ENCODE results near the gene N4BP3.
"Not testable (repeated sequence)": the region's sequence is repeated elsewhere in the genome, so short reads cannot be mapped to it uniquely, and the experiment has no call there.

Gene N4BP3, protein sequence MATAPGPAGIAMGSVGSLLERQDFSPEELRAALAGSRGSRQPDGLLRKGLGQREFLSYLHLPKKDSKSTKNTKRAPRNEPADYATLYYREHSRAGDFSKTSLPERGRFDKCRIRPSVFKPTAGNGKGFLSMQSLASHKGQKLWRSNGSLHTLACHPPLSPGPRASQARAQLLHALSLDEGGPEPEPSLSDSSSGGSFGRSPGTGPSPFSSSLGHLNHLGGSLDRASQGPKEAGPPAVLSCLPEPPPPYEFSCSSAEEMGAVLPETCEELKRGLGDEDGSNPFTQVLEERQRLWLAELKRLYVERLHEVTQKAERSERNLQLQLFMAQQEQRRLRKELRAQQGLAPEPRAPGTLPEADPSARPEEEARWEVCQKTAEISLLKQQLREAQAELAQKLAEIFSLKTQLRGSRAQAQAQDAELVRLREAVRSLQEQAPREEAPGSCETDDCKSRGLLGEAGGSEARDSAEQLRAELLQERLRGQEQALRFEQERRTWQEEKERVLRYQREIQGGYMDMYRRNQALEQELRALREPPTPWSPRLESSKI

GRCh38 chr5:178113141-178113787 lies at the start of gene N4BP3:
N4BP3 (plus strand) TSS chr5:178113532; CDS start chr5:178119584, 6,052 bp downstream.
- DNase-seq, result no peak

DNA sequence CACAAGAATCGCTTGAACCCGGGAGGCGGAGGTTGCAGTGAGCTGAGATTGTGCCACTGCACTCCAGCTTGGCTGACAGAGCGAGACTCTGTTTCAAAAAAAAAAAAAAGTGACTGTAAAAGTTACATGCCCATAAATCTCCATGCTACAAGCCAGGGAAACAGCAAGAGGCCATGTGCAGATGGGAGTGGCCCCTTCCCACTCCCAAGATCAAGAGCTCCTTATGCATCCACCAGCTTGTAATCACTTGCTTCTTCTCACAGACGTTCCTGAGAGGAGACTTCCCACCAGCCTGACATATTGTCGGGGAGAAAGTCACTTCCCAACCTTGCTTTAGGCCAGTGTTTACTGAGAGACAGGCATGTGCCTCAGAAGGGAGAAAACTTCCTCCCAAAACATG lies 45.6 kb upstream of the N4BP3 start:
- DNase-seq, result no peak

GRCh38 chr5:178068293-178068692 lies 45.0 kb upstream of the N4BP3 start:
- no peak for DNase-seq

DNA sequence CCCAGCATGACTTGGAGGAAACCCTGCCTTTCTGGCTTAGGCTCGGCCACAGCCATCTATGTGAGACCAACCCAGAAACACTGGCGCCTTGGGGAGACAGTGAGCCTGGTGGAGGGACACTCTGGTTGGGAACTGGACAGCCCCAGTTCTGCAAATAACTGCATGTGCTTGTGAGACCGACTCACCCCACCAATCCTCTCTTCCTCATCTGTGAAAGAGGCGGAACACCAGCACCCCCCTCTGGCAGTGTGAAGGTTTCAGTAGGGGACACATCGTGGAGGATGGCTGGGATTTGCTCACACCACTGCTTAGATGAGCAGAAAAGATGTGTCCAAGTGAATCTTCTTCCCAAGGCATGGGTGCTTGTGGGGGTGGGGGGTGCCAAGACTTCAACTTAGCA lies 43.4 kb upstream of the N4BP3 start:
- DNase-seq, result no peak

- DNase-seq, result no peak
These were observed 42.2 kb upstream of the N4BP3 start for GRCh38 chr5:178071108-178071507.

DNA sequence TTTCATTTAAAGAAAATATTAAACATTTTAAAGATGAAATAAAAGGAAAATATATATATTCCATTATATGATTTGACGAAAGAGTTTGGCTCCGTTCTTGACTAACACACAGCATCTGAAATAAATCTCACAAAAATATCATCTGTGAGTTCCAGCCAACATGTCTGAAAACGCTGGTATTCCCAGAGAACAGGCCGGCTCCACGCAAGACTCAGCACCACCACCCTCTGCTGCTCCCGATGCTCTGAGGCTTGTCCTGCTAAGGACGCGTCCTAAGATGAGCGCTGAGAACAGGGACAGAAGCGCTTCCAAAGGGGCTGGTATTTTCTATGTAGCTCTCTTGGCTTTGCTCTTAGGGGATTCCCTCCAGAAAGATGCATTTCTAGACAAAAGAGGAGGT lies 40.6 kb upstream of the N4BP3 start:
- no peak for DNase-seq

DNA sequence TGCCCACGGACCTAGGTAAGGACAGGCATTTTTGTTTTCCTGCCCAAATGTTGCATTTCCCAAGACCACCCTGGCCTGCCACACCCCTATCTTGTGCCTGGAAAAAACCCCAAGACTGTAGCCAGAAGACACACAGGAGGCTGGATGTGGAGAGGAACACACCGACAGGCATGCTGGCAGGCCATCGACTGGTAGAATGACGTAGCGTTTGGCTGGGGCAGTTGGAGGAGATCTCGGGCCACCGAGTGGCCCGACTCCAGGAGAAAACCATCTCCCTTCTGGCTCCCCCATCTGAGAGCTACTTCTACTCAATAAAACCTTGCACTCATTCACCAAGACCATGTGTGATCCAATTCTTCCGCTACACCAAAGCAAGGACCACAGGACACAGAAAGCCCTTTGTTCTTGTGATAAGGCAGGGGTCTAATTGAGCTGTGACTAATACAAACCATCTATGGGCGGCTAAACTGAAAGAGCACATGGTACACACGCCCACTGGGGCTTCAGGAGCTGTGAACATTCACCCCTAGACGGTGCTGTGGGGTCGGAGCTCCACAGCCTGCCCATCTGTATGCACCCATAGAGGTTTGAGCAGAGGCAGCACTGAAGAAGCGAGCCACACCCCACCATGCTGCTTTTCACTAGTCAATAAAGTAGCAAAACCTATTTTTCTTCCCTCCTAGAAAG lies 38.9 kb upstream of the N4BP3 start:
- DNase-seq, result no peak

GRCh38 chr5:178076965-178077364 lies 36.4 kb upstream of the N4BP3 start:
- not testable (repeated sequence) for DNase-seq

GRCh38 chr5:178077751-178078150 lies 35.6 kb upstream of the N4BP3 start:
- DNase-seq, result no peak

DNA sequence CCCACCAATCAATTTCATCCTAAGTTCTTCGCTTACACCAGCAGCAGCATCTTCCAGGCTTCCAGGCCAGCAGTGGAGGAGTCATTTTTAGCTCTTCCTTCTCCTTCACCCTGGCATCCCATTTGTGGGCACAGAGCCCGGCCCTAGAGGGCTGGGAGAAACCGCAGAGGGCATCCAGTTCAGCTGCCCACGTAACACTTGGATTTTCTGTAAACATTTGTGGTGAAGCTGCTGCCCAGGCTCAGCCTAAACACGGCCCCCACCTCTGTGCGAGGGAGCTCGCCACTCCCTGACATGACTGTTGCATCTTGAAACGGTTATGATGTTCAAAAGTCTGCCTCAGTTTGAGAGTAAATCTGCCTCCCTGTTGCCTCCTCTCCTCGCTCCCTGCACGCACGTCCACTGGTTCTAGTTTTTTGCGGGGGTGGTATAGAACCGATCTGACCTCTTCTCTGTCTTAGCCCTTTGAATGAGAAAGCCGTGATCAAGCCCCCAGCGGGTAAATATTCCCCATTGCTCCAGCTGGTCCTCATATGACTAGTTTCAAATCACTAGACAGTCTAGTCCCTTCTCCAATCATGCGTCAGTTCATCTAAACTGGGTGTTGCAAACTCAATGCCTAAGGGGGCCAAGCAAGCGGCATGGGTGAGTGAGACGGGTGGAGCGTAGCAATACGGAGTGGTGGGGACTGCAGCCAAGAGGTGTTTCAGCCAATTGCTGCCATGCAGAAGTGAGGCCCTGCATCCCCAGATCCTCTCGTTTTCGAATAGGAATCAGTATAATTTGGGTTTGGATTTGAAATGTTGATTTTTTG lies 34.9 kb upstream of the N4BP3 start:
- DNase-seq, result no peak

DNA sequence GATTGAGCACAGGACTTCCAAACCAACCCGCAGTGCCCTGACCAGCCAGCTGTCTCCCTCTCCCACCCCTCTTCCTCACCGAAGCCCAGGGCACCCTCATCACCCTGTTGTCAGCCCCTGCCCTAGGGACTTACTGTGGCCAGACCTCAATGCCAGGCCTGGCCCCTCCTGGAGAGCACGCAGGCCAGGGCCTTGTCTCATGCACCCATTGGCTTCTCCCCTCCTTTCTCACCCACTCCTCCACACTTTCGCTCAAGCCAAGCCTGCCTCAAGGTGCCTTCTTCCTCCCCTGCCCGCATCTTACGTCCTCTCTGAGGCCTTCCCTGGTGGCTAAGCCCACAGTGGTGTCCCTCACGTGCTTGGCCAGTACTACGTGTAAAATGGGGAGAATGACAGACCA lies 33.3 kb upstream of the N4BP3 start:
- DNase-seq, result no peak

DNA sequence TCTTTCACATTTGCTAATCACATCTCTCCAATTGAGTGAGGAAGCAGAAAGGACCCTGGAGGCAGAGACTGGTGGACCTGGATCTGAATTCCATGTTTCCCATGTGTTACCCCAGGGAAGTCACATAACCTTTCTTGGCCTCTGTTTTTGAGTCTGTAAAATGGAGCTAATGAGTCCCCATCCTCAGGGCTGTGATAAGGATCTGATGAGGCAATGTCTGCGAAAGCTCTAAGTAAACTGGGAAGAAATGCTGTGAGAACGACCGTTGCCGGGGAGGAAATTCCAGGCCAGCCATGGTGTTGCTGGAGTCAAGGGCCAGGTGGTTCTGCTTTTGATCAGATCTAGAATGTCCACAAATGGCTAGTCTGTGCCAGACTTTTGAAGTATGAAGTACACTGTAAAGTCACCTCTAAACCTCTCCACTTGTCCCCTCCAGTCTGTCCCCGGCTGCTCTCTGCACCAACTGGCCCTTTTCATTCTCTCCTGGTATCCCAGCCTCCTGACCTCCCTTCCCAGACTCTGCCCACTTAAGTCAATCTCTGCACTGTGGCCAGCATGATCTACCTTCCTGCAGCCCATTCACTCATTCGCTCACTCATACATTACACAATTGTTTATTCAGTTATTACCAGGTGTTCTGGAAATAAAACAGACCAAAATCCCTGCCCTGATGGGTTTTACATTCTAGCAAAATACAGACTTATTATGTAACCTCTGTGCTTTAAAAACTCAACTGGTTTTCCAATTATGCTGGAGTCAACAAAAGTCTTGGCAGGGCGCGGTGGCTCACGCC lies 32.5 kb upstream of the N4BP3 start:
- DNase-seq, result no peak

DNA sequence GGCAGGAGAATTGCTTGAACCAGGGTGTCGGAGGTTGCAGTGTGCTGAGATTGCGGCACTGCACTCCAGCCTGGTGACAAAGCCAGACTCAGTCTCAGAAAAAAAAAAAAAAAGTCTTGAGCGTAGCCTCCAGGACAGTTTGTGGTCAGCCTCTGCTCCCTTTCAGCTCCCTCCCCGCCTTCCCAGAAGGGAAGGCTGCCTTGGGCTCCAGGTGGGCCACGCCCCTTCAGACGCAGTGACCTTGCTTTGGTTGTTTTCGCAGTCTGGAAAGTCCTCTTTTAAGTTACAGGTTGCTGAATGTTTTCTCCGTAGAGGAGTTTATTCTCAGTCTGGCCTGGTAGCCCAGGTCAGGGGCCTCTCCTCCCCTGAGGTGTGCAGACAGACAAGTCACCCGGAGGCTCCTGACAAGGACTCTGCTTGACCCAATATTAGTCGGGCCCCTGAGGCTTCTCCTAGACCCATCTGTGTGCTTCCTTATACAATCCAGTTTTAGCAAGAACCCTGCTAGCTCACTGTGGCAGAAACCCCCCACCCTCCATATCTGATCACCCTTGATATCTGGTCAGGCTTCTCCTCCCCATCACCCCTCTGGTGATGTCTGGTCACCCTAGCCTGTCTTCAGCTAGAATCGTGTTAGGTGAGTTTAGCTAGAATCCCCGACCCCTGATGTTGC lies 31.6 kb upstream of the N4BP3 start:
- DNase-seq, result no peak

GRCh38 chr5:178083922-178084321 lies 29.4 kb upstream of the N4BP3 start:
- no peak for DNase-seq

- no peak for DNase-seq
These were observed 28.0 kb upstream of the N4BP3 start for GRCh38 chr5:178085316-178085715.

DNA sequence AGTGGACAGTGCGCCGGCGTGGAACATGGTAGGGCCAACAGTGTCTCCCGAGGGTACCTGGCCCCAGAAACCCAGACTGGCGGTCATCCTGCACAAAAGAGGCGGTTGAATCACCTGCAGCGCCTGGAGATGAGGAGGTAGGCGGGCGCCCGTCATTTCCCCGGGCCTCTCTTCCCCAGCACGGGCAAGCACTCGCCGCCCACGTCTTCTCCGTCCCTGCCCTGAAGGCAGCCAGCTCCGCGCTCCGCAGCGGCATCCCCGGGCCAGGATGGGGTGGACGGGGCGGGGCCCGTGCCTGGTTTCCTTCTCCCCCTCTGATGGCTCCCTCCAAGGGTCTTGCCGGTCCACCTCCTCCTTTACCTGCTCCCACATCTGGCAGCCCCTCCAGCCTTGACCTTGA lies 27.1 kb upstream of the N4BP3 start:
- DNase-seq, result no peak

DNA sequence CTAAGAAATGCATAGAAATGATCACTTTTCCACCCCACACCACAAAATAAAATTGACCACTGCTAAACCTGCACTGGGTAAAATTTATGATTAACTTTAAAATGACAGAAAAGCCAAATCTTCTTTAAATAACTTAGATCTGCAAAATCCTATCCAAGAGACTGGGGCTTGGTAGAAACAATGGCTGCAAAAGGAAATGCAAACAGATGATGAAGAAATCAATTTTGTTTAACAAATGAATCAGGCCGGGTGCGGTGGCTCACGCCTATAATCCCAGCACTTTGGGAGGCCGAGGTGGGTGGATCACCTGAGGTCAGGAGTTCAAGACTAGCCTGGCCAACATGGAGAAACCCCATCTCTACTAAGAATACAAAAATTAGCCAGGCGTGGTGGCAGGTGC lies 26.1 kb upstream of the N4BP3 start:
- not testable (repeated sequence) for DNase-seq

DNA sequence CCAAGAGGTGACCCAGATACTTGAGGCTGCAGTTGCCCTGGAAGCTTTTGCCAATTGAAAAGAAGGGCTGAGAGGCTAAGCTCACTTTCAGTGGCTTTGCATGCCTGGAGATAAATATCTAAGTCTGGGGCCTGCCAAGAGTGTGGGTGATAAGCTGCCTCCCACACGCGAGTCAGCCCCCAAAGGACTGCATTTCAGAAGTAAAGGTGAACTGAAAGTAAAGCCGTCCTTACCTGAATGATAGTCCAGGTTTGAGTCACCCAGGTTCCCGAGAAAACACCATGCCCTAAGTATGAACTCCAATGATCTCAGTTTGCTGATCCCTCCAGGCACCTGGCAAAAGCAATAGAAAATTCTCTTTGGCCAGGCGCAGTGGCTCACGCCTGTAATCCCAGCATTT lies 22.5 kb upstream of the N4BP3 start:
- no peak for DNase-seq

- DNase-seq, result no peak
These were observed 20.2 kb upstream of the N4BP3 start for GRCh38 chr5:178093134-178093533.

GRCh38 chr5:178094345-178094744 lies 19.0 kb upstream of the N4BP3 start:
- no peak for DNase-seq

DNA sequence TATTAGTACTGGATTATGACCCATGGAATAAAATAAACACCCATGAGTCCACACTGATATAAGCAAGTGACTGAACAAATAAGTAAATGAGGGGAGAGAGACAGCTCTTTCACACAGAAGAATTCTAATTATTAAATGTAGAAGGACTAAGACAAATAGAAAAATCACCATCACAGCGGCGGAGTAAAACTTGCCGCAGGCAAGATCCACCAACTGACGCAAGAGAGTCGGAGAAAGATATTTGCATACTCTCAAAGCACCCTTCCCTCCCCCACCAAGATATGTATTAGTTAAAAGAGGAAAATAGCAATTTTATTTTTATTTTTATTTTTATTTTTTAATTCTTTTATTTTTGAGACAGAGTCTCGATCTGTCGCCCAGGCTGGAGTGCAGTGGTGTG lies 14.6 kb upstream of the N4BP3 start:
- DNase-seq, result no peak
